Skeletal muscle satellite cell (primary cell): ENCODE data around the gene LRIG1. TPM values are rescaled to one million over a fixed set of nuclear protein-coding genes. Genes with fewer than 3 reads are reported as not detected.
A peak's percentile ranks its signal among the peaks of the same experiment; 100 is the strongest.

Source experiments
- H3K27me3 ChIP-seq: 2 replicates; pipeline ENCODE4 v1.7.0; 2013; ENCODE audit warnings: low read length; ENCODE audit not compliant: control insufficient read depth, insufficient read depth
- H3K36me3 ChIP-seq: 2 replicates; pipeline ENCODE4 v1.7.0; 2013; ENCODE audit warnings: mild to moderate bottlenecking, control low read depth, low read length; ENCODE audit not compliant: insufficient read depth
- H3K4me1 ChIP-seq: 2 replicates; pipeline ENCODE4 v1.7.0; 2013; ENCODE audit warnings: low read length; ENCODE audit not compliant: control insufficient read depth, insufficient read depth
- H3K4me2 ChIP-seq: 2 replicates; pipeline ENCODE4 v1.7.0; 2013; ENCODE audit warnings: mild to moderate bottlenecking, low read length
- H3K4me3 ChIP-seq: 2 replicates; pipeline ENCODE4 v1.7.0; 2013; ENCODE audit warnings: low read length
- H3K9ac ChIP-seq: 2 replicates; pipeline ENCODE4 v1.7.0; 2013; ENCODE audit warnings: mild to moderate bottlenecking, low read depth, low read length, moderate library complexity
- H3K9me3 ChIP-seq: replicated peaks from 2 replicates; pipeline ENCODE4 v1.7.0; 2013; ENCODE audit warnings: mild to moderate bottlenecking, control low read depth, low read length
- total RNA-seq: library from RNA; depleted of rRNA; stranded (reverse); fragments of >200 nt; gene quantifications from 2 replicates; pipeline ENCODE4 v1.2.3, GENCODE V29; 2012; rRNA removed

Gene LRIG1
- 2.8 and 23.2 TPM in 2 replicates for total RNA-seq

DNA sequence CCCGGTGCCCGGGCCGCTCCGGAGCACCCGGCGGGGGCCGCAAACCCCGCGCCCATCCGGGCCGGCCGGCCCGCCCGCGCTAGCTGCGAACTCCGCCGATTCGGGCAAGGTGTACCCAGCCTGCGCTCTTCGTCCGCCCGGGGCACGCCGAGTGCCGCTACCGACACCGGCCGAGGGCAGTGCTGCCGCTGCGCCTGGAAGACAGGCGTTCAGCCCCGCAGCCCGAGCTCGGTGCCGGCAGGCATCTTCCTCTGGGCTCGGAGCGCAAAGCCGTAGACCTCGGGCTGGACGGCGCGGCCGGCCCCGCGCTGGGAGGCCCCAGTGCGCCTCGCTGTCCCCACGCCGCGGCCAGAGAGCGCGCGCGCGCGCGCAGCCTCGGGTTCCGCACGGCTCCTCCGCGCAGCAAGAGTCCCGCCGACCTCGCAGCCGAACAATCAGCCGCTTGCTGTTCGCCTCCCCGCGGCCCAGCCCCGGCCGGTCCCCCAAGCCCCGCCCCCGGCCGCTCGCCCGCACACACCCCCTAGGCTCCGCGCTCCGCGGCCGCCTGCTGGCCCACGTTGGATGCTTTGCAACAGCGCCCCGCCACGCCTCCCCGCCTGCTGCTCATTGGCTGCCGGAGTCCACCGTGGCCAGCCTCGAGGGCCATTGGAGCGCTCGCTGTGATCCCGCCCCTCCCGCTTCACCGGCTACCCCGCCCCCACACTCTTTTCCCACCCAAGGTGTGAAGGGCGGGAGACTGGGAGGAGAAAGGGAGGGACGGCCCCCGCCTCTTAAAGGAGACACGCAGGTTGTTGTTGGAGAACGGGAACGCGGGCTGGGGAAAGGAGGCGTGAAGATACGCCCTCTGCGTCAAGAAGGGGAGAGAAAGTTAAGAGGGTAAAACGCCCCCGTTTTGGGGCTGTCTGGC lies at the start of gene LRIG1:
Gene LRIG1 (minus strand): TSS at position 447 of the 907 bp plus-strand sequence. CDS start 615 bp downstream, outside the sequence.
- Histone ChIP-seq H3K4me2 (peak within 1 kb of the TSS; percentile 96), H3K4me1 (peaks cover 6% of the 10 kb centered on the region), H3K9me3 (no peaks in the 10 kb centered on the region), H3K36me3 (no peaks in the 10 kb centered on the region), H3K9ac (peak within 1 kb of the TSS; percentile 74), H3K27me3 (peaks cover 59% of the 10 kb centered on the region), H3K4me3 (peak within 1 kb of the TSS; percentile 86)

GRCh38 chr3:66544619-66545429 lies 44.0 kb upstream of the LRIG1 start:
- H3K36me3 ChIP-seq: no peaks in the 10 kb centered on the region
- H3K4me3 ChIP-seq: no peak overlapping the region
- H3K4me1 ChIP-seq: no peaks in the 10 kb centered on the region
- no peaks in the 10 kb centered on the region for H3K9me3 ChIP-seq
- H3K9ac ChIP-seq: no peak overlapping the region
- H3K4me2 ChIP-seq: no peak overlapping the region
- H3K27me3 ChIP-seq: no peaks in the 10 kb centered on the region

DNA sequence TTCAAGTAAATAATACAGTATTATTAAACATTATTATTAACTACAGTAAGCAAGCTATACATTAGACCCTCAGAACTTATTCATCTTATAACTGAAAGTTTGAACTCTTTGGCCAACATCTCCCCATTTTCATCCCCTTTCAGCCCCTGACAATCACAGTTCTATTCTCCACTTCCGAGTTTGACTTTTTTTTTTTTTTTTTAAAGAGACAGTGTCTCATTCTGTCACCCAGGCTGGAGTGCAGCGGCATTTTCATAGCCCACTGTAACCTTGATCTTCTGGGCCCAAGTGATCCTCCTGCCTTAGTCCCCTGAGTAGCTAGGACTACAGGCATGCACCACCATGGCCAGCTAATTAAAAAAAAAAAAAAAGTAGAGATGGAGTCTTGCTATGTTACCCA lies 41.3 kb upstream of the LRIG1 start:
- Histone ChIP-seq H3K9me3 (no peaks in the 10 kb centered on the region), H3K4me3 (no peak overlapping the region)

GRCh38 chr3:66539466-66539989 lies 38.7 kb upstream of the LRIG1 start:
- Histone ChIP-seq H3K4me3 (no peak overlapping the region), H3K4me2 (no peak overlapping the region), H3K9ac (no peak overlapping the region), H3K36me3 (no peaks in the 10 kb centered on the region), H3K4me1 (no peaks in the 10 kb centered on the region), H3K9me3 (no peaks in the 10 kb centered on the region), H3K27me3 (no peaks in the 10 kb centered on the region)

More for the DNA sequence above, 41.3 kb upstream of the LRIG1 start:
- no peak overlapping the region for H3K4me2 ChIP-seq
- H3K36me3 ChIP-seq: no peaks in the 10 kb centered on the region
- H3K4me1 ChIP-seq: no peaks in the 10 kb centered on the region
- H3K27me3 ChIP-seq: no peaks in the 10 kb centered on the region
- no peak overlapping the region for H3K9ac ChIP-seq

DNA sequence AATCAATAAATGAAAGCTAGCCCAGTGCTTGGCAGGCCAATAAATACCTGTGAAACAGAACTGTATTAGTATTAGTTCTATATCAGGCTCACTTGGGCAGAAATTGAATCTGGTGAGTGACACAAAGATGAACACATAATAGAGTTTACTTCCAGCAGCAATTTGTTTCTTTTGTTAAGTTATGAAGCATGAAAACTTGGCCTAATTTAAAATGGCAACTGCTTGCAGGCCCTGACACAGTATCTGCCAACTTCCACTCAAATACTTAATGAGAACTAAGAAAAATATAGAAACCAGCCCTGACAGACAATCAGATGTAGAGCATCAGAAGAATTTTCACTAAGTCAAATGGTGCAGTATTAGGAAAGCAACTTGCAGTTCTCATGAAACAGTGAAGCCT lies 37.6 kb upstream of the LRIG1 start:
- no peak overlapping the region for H3K4me2 ChIP-seq
- H3K9ac ChIP-seq: no peak overlapping the region
- H3K4me1 ChIP-seq: no peaks in the 10 kb centered on the region
- no peaks in the 10 kb centered on the region for H3K9me3 ChIP-seq
- H3K36me3 ChIP-seq: no peaks in the 10 kb centered on the region
- H3K27me3 ChIP-seq: no peaks in the 10 kb centered on the region
- H3K4me3 ChIP-seq: no peak overlapping the region

DNA sequence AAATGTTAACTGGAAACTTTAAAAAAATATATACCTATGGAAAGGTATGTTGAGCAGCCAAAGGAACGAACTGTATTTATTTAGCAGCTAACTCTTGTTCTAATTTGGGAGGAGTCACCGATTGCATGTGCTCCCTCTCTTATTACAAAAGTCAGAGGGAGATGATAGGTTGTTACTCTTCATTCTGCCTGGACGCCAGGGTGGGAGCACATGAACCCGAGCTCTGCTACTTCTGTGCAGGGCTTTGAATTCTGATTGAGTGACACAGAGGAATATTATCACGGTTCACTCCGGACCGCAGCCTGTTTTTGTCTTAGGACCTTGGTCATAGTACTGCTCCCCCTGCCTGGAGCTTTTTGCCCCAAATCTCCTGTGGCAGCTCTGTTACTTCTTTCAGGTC lies 36.9 kb upstream of the LRIG1 start:
- H3K36me3 ChIP-seq: no peaks in the 10 kb centered on the region
- no peaks in the 10 kb centered on the region for H3K9me3 ChIP-seq
- H3K9ac ChIP-seq: no peak overlapping the region
- H3K4me1 ChIP-seq: no peaks in the 10 kb centered on the region
- H3K4me3 ChIP-seq: no peak overlapping the region
- no peaks in the 10 kb centered on the region for H3K27me3 ChIP-seq
- H3K4me2 ChIP-seq: no peak overlapping the region

DNA sequence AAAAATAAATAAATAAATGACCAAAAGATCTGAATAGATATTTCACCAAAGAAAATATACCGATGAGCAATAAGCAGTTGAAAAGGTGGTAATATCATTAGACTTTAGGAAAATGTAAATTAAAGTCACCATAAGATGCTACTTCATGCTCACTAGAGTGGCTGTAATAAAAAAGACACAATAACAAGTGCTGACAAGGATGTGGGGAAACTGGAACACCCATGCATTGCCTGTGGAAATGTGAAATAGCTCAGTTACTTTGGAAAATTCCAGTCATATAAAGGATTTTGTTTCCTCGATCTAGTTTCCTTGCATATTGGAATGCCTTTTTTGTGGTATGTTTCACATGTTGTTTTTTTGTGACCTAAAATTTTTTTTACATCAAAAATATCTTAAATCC lies 36.0 kb upstream of the LRIG1 start:
- Histone ChIP-seq H3K4me2 (no peak overlapping the region), H3K9ac (no peak overlapping the region), H3K36me3 (no peaks in the 10 kb centered on the region), H3K4me1 (no peaks in the 10 kb centered on the region), H3K27me3 (no peaks in the 10 kb centered on the region), H3K4me3 (no peak overlapping the region), H3K9me3 (no peaks in the 10 kb centered on the region)

- no peak overlapping the region for H3K4me2 ChIP-seq
- no peaks in the 10 kb centered on the region for H3K4me1 ChIP-seq
- no peak overlapping the region for H3K9ac ChIP-seq
- H3K9me3 ChIP-seq: no peaks in the 10 kb centered on the region
- H3K36me3 ChIP-seq: no peaks in the 10 kb centered on the region
- no peaks in the 10 kb centered on the region for H3K27me3 ChIP-seq
- no peak overlapping the region for H3K4me3 ChIP-seq
These were observed 33.6 kb upstream of the LRIG1 start for GRCh38 chr3:66534304-66534845.

DNA sequence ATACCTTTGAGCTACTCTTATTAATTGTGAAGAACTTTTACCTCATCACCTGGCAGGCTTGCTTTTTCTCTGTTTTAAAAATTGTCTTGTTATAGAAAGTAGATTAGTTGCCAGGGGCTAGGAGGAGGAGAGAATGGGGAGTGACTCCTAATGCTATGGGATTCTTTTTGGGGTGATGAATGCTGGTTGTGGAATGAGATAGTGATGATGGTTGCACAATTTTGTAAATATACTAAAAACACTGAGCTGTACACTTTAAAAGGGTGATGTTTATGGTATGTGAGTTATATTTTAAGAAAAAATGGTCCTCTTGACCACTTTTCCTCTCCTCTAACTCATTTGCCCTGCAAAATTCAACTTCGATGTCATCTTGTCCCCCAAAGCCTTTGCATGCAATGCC lies 31.8 kb upstream of the LRIG1 start:
- Histone ChIP-seq H3K9me3 (no peaks in the 10 kb centered on the region), H3K4me2 (no peak overlapping the region), H3K4me3 (no peak overlapping the region), H3K27me3 (no peaks in the 10 kb centered on the region), H3K9ac (no peak overlapping the region), H3K36me3 (no peaks in the 10 kb centered on the region), H3K4me1 (no peaks in the 10 kb centered on the region)

DNA sequence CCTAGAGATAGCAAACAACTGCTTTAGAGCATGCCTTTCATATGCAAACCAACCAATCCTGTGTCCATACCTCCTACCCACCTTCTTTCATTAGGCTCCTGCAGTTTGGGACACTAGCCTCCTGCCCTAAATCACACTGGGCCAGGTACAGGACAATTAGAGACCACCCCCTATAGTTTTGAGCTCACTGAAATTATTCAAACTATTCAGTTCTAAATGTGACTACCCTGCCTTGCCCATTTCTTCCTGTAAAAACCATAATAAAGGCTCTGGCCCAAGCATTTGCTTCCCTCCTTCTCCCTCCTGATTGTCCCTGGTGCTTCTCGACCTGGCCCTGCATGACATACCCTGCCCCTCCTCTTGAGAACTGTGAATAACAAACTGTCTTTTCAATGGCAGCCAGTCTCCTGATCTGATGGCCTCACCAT lies 31.4 kb upstream of the LRIG1 start:
- no peaks in the 10 kb centered on the region for H3K27me3 ChIP-seq
- H3K36me3 ChIP-seq: no peaks in the 10 kb centered on the region
- no peak overlapping the region for H3K9ac ChIP-seq
- H3K9me3 ChIP-seq: no peaks in the 10 kb centered on the region
- H3K4me1 ChIP-seq: no peaks in the 10 kb centered on the region
- H3K4me2 ChIP-seq: no peak overlapping the region
- no peak overlapping the region for H3K4me3 ChIP-seq

GRCh38 chr3:66531256-66531655 lies 30.4 kb upstream of the LRIG1 start:
- Histone ChIP-seq H3K27me3 (no peaks in the 10 kb centered on the region), H3K36me3 (no peaks in the 10 kb centered on the region), H3K4me3 (no peak overlapping the region), H3K9ac (no peak overlapping the region), H3K9me3 (no peaks in the 10 kb centered on the region), H3K4me2 (no peak overlapping the region), H3K4me1 (no peaks in the 10 kb centered on the region)
